ENCODE measurements around the gene THSD7A. TPM values are rescaled to one million over a fixed set of nuclear protein-coding genes. Genes with fewer than 3 reads are reported as not detected.

Gene THSD7A
- total RNA-seq, 2 experiments from 2014 or later, result not detected

DNA sequence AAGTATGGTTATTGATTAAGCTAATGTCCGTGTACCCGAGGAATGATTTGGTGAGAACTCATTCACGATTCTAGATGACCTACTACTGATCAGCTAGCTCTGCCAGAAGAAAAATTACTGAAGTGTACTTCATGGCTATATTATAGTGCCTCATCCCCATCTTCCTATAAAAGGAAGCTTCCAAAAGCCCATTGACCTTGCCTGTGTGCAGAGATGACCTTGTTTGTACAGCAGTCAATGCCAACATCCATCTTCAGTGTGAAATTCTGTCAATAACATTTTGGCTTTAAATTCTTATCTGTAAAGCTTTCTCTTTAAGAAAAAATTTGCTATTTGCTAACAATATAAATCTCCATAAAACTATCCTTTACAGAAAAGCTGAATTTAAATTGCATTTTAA lies 315.7 kb downstream of the THSD7A start:
- H3K9me3 Mint-ChIP-seq (ENCODE audit: low read depth), result peaks cover 2% of the 10 kb centered on the region
- ChIA-PET POLR2A (no interaction called here), CTCF (interaction anchor here (1.3 kb wide), 1 partner anchor 26 kb away, joined by 3 read pairs; no protein-coding TSS in a partner anchor)
- ATAC-seq (no peak), DNase-seq (no peak)
- no peak overlapping the region for H3K27ac Mint-ChIP-seq
- H3K4me1 Mint-ChIP-seq, result no peaks in the 10 kb centered on the region
- no peaks in the 10 kb centered on the region for H3K36me3 Mint-ChIP-seq (ENCODE audit: low read depth)
- H3K4me3 Mint-ChIP-seq, result no peak overlapping the region
- intact Hi-C loops (cut with DNase I, micrococcal nuclease), result no loop called here
- H3K27me3 Mint-ChIP-seq, result no peaks in the 10 kb centered on the region

DNA sequence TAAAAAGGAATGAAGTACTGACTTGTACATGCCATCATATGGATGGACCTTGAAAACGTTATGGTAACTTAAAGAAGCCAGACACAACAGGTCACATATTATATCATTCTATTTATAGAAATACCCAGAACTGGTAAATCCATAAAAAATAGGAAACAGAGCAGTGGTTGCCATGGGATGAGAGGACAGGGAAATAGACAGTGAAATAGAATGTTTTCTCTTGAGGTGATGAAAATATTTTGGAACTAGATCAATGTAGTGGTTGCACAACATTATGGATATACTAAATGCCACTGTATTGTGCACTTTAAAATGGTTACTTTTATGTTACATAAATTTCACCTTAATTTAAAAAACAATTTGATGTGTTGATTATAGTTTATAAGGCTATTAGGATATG lies 318.5 kb downstream of the THSD7A start:
- Mint-ChIP-seq H3K4me1 (no peaks in the 10 kb centered on the region), H3K9me3 (ENCODE audit: low read depth) (peaks cover 2% of the 10 kb centered on the region), H3K27ac (no peak overlapping the region), H3K27me3 (no peaks in the 10 kb centered on the region), H3K4me3 (no peak overlapping the region), H3K36me3 (ENCODE audit: low read depth) (no peaks in the 10 kb centered on the region)
- intact Hi-C loops (cut with DNase I, micrococcal nuclease), result no loop called here
- CTCF ChIA-PET, result no interaction called here
- no peak for DNase-seq
- no peak for ATAC-seq
- POLR2A ChIA-PET, result no interaction called here

DNA sequence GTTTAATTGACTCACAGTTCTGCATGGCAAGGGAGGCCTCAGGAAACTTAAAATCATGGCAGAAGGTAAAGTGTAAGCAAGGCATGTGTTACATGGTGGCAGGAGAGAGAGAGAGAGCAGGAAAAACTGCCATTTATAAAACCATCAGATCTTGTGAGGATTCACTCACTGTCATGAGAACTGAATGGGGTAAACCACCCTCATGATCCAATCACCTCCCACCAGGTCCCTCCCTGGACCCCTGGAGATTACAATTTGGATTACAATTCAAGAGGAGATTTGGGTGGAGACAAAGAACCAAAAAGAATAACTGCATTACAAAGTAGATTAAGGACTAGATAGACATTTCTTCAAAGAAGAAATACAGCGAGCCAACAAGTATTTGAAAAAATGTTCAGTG lies 324.1 kb downstream of the THSD7A start:
- ChIA-PET POLR2A (no interaction called here), CTCF (no interaction called here)
- ATAC-seq, result no peak
- Mint-ChIP-seq H3K36me3 (ENCODE audit: low read depth) (no peaks in the 10 kb centered on the region), H3K4me3 (no peak overlapping the region), H3K9me3 (ENCODE audit: low read depth) (peaks cover 4% of the 10 kb centered on the region), H3K4me1 (no peaks in the 10 kb centered on the region), H3K27me3 (no peaks in the 10 kb centered on the region), H3K27ac (no peak overlapping the region)
- no peak for DNase-seq
- intact Hi-C loops (cut with DNase I, micrococcal nuclease), result no loop called here

DNA sequence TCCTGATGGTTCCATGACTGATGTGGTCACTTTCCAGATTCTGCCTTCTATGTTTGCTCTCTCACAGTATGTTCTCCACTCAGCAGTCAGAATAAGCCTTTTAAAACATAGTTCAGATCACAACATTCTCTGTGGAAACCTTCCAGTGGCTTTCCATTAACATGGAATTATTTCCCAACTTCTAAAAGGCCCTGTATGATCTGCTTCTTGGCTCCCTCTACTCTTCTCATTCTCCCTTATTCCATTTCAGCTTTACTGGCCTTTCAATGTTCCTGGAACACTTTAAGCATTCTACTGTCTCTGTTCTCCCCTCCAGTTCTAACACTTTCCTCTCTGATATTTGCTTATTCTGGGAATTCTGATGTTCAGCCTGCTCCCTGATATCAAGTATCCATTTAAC lies 325.6 kb downstream of the THSD7A start:
- Mint-ChIP-seq H3K27me3 (no peaks in the 10 kb centered on the region), H3K4me3 (no peak overlapping the region), H3K4me1 (no peaks in the 10 kb centered on the region), H3K36me3 (ENCODE audit: low read depth) (no peaks in the 10 kb centered on the region), H3K27ac (no peak overlapping the region), H3K9me3 (ENCODE audit: low read depth) (peaks cover 5% of the 10 kb centered on the region)
- ChIA-PET POLR2A (no interaction called here), CTCF (no interaction called here)
- intact Hi-C loops (cut with DNase I, micrococcal nuclease), result no loop called here
- ATAC-seq, result no peak
- no peak for DNase-seq

DNA sequence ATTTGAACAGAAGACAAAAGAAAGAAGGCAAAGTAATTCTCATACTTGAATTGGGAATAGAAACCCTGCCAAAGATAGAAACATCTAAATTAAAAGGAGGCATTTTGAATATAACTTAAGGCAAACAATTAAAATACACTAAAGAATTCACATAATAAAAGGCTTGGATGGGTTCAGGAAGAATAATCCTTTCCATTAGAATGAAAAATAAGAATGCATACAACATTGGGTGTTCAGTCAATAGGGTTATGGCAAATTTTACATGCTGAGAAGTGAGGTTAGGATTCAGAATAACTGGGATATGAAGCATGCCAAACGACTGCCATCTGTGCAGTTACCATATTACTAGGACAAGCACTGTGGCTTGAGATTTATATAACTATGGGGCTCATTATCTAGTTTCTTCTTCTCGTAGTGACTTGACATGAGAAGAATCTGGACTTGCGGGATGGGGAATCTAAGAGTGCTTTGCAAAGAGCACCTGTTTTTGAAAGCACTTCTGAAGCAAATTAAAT lies 326.5 kb downstream of the THSD7A start:
- Mint-ChIP-seq H3K4me3 (no peak overlapping the region), H3K27me3 (no peaks in the 10 kb centered on the region)
- POLR2A ChIA-PET, result no interaction called here

DNA sequence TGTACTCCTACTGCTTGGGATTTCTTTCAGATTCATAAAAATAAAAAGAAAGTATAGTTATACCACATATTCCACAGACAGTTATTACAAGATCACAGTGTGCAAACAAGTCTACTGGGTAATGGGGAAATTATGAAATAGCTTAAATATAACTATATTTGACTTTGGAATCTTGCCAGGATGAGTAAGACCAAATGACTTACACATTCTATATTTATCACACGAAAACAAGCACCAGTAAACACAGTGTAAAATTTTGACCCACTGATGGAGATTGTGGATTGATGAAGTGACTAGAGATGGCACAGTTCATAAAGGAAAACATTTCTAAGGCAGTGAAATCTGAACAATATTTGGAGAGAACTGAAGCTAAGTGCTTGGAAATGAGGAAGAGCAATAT lies 339.7 kb downstream of the THSD7A start:
- Mint-ChIP-seq H3K9me3 (ENCODE audit: low read depth) (peaks cover 2% of the 10 kb centered on the region), H3K27me3 (no peaks in the 10 kb centered on the region), H3K27ac (no peak overlapping the region), H3K4me3 (no peak overlapping the region), H3K36me3 (ENCODE audit: low read depth) (no peaks in the 10 kb centered on the region), H3K4me1 (no peaks in the 10 kb centered on the region)
- POLR2A ChIA-PET, result no interaction called here
- DNase-seq (no peak), ATAC-seq (no peak)
- intact Hi-C loops (cut with DNase I, micrococcal nuclease), result no loop called here
- CTCF ChIA-PET, result no interaction called here

More for the DNA sequence above, 326.5 kb downstream of the THSD7A start:
- Mint-ChIP-seq H3K4me1 (no peaks in the 10 kb centered on the region), H3K27ac (no peak overlapping the region), H3K9me3 (ENCODE audit: low read depth) (peaks cover 7% of the 10 kb centered on the region), H3K36me3 (ENCODE audit: low read depth) (no peaks in the 10 kb centered on the region)
- DNase-seq (no peak), ATAC-seq (no peak)
- intact Hi-C loops (cut with DNase I, micrococcal nuclease), result no loop called here
- CTCF ChIA-PET, result no interaction called here

DNA sequence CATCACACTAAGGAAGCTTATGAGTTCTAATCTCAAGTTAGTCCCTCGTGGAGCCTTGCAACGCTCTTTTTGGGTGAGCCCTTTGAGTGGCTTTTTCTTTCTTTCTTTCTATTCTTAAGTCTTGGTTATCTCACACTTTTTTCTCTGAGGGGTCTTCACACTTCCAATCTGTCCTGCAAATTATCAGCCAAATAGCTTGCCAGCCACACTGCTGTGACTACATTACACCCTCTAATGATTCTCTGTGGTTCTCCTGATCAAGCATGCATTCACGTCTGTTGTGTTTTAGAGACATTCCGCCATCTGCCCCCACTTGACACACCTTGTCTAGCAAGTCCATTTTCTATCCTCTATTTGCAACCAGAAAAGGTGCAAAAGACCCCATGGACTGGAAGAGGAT lies 340.2 kb downstream of the THSD7A start:
- intact Hi-C loops (cut with DNase I, micrococcal nuclease), result no loop called here
- Mint-ChIP-seq H3K27me3 (no peaks in the 10 kb centered on the region), H3K4me3 (no peak overlapping the region), H3K4me1 (no peaks in the 10 kb centered on the region), H3K36me3 (ENCODE audit: low read depth) (no peaks in the 10 kb centered on the region), H3K9me3 (ENCODE audit: low read depth) (peaks cover 2% of the 10 kb centered on the region), H3K27ac (no peak overlapping the region)
- DNase-seq (no peak), ATAC-seq (no peak)
- CTCF ChIA-PET, result no interaction called here
- POLR2A ChIA-PET, result no interaction called here

DNA sequence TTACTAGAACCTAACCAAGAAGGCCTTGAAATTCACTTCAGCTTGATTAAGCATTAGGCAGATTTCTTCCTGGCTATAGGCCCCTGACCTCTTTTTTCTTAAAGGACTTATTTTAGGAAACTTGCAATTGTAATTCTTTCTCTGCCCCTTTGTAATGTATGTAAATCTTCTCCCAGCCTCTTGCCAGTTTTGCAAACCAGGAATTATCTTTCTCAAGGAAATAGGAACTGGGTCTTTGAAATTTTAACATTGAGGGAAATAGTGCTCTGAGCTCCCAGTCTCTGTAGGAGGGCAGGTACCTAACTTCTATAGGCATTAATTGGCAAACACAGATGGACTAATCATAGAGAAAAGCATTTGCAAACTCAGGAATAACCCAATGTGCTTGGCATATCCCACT lies 342.7 kb downstream of the THSD7A start:
- Mint-ChIP-seq H3K4me1 (no peaks in the 10 kb centered on the region), H3K27ac (no peak overlapping the region), H3K36me3 (ENCODE audit: low read depth) (no peaks in the 10 kb centered on the region), H3K27me3 (no peaks in the 10 kb centered on the region), H3K9me3 (ENCODE audit: low read depth) (peaks cover 4% of the 10 kb centered on the region), H3K4me3 (no peak overlapping the region)
- DNase-seq (no peak), ATAC-seq (no peak)
- intact Hi-C loops (cut with DNase I, micrococcal nuclease), result no loop called here
- ChIA-PET CTCF (no interaction called here), POLR2A (no interaction called here)

DNA sequence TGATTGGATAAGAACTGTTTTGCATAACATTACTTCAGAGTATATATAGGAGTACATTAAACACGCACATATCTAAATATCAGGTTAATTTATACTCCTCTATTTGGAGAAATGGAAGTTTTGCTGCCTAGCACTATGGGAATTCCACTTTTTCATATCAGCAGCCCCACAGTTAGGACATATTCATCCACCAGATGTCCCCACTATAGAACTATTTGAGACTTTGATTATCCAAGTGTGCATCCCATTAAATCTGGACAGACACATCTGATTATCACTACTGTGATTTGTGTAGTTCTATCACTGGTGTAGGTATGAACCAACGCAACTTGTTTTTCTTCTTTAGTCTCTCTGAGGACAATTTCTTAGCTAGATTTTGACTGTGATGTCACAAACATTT lies 345.7 kb downstream of the THSD7A start:
- no peak overlapping the region for H3K4me3 Mint-ChIP-seq
- intact Hi-C loops (cut with DNase I, micrococcal nuclease), result no loop called here
- ATAC-seq (no peak), DNase-seq (no peak)
- CTCF ChIA-PET, result no interaction called here
- no peaks in the 10 kb centered on the region for H3K27me3 Mint-ChIP-seq
- no peaks in the 10 kb centered on the region for H3K4me1 Mint-ChIP-seq
- no peaks in the 10 kb centered on the region for H3K36me3 Mint-ChIP-seq (ENCODE audit: low read depth)
- no peak overlapping the region for H3K27ac Mint-ChIP-seq
- POLR2A ChIA-PET, result no interaction called here
- H3K9me3 Mint-ChIP-seq (ENCODE audit: low read depth), result peaks cover 4% of the 10 kb centered on the region

DNA sequence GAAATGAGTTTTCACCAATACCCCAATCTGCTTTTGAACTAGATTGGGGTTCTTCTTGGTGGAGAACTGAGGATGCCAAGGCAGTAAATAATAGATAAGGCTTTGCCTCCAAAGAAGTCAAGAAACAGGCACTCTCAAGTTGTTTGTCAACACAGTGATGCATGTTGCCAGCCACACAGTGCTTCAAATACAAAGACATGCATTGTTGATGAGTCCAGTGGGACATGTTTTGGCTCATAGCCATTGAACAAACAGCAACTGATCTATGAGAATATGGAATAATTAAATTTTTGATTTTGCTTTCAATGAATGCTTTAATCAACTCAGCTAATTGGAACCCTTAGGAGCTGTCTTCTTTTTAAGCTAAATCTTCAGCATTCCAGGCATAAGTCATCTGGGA lies 346.4 kb downstream of the THSD7A start:
- ChIA-PET POLR2A (no interaction called here), CTCF (no interaction called here)
- Mint-ChIP-seq H3K36me3 (ENCODE audit: low read depth) (no peaks in the 10 kb centered on the region), H3K9me3 (ENCODE audit: low read depth) (peaks cover 4% of the 10 kb centered on the region), H3K27me3 (no peaks in the 10 kb centered on the region), H3K4me1 (no peaks in the 10 kb centered on the region), H3K27ac (no peak overlapping the region), H3K4me3 (no peak overlapping the region)
- DNase-seq (no peak), ATAC-seq (no peak)
- intact Hi-C loops (cut with DNase I, micrococcal nuclease), result no loop called here

DNA sequence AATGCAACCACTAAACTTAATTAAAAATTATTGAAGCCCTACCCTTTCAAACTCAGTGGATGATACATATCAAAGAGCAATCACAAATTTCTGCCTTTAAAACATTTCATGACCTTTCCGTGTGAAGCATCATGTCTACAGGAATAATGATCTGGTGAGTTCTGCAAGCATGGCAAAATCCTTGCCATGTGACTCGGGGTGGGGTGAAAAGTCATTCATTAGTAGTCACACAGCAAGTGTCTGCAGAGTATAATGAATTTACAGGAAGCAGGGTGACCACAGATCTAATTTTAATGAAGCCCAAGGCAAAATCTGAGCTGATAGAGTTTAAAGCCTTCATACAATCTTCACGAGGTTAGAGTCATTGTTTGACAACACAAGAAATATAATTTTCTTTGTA lies 351.9 kb downstream of the THSD7A start:
- Mint-ChIP-seq H3K27me3 (no peaks in the 10 kb centered on the region), H3K36me3 (ENCODE audit: low read depth) (no peaks in the 10 kb centered on the region), H3K4me3 (no peak overlapping the region), H3K9me3 (ENCODE audit: low read depth) (no peaks in the 10 kb centered on the region), H3K4me1 (no peaks in the 10 kb centered on the region), H3K27ac (no peak overlapping the region)
- ChIA-PET CTCF (no interaction called here), POLR2A (no interaction called here)
- ATAC-seq (no peak), DNase-seq (no peak)
- intact Hi-C loops (cut with DNase I, micrococcal nuclease), result no loop called here

DNA sequence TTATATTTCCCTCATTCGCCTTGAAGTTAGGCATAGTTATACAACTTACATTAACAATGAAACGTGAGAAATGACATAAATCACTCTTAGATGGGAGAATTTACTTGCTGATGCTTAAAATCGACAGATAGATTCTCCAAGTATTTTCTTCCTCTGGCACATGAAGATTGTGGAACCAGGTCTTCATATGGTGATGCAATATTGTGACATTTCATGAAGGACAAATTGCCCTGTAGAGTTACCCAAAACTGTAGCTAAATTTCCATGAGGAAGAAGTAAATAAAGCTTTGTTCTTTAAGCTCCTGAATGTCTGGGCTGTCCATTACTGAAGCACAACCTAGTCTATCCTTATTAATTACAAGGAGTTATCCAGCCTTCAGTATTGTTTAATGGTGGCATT lies 353.1 kb downstream of the THSD7A start:
- ChIA-PET POLR2A (no interaction called here), CTCF (interaction anchor here (0.6 kb wide), 1 partner anchor 142 kb away, joined by 3 read pairs; no protein-coding TSS in a partner anchor)
- no peaks in the 10 kb centered on the region for H3K9me3 Mint-ChIP-seq (ENCODE audit: low read depth)
- ATAC-seq (no peak), DNase-seq (no peak)
- H3K27ac Mint-ChIP-seq, result no peak overlapping the region
- intact Hi-C loops (cut with DNase I, micrococcal nuclease), result no loop called here
- no peaks in the 10 kb centered on the region for H3K27me3 Mint-ChIP-seq
- H3K4me3 Mint-ChIP-seq, result no peak overlapping the region
- no peaks in the 10 kb centered on the region for H3K4me1 Mint-ChIP-seq
- no peaks in the 10 kb centered on the region for H3K36me3 Mint-ChIP-seq (ENCODE audit: low read depth)

DNA sequence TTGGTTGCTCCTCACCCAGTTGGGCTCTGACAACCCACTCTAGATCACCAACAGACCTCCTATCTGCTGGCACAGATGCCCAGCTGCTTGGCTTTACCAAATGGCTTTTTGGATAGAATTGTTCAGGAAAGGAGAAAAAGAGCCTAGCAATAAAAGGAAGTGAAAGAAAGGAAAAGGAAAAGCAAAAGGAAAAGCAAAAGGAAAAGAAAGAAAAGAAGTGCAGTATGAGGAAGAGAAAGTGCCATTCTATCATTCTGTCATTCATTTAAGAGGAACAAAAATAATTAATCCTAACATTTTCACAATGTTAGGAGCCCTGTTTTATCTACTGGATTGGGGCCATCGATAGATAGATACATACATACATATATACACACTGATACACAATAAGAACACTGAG lies 353.6 kb downstream of the THSD7A start:
- intact Hi-C loops (cut with DNase I, micrococcal nuclease), result no loop called here
- Mint-ChIP-seq H3K27me3 (no peaks in the 10 kb centered on the region), H3K9me3 (ENCODE audit: low read depth) (no peaks in the 10 kb centered on the region), H3K27ac (no peak overlapping the region), H3K4me1 (no peaks in the 10 kb centered on the region), H3K36me3 (ENCODE audit: low read depth) (no peaks in the 10 kb centered on the region), H3K4me3 (no peak overlapping the region)
- ChIA-PET POLR2A (no interaction called here), CTCF (no interaction called here)
- ATAC-seq, result no peak
- no peak for DNase-seq

Measured in activated CD4-positive, alpha-beta T cell treated with anti-CD3 and anti-CD28 coated beads for 36 hours (primary cell).